NB4 (cell line): ENCODE results near the gene CERKL.

Source experiments
- DNase-seq: peaks from one replicate; pipeline ENCODE4 v3.0.0; 2010; ENCODE audit warnings: low read depth
- H3K4me3 ChIP-seq: one replicate; pipeline ENCODE4 v1.5.1; 2011; ENCODE audit warnings: mild to moderate bottlenecking, low read depth, low read length, moderate library complexity
- CTCF ChIP-seq: IDR thresholded peaks from one replicate; pipeline ENCODE4 v1.5.1; 2012; ENCODE audit warnings: low read depth, low read length
- MYC ChIP-seq: IDR thresholded peaks from 2 replicates; pipeline ENCODE4 v1.6.1; 2011; ENCODE audit warnings: low read depth, low read length
- POLR2A ChIP-seq: IDR thresholded peaks from 2 replicates; pipeline ENCODE4 v1.6.1; 2011; ENCODE audit warnings: mild to moderate bottlenecking; ENCODE audit not compliant: insufficient read length; ENCODE audit errors: extremely low read depth
- TF ChIP-seq, protein P1 (sequence below): IDR thresholded peaks from 2 replicates; pipeline ENCODE4 v1.6.1; 2011; ENCODE audit warnings: low read depth, low read length

Gene CERKL

DNA sequence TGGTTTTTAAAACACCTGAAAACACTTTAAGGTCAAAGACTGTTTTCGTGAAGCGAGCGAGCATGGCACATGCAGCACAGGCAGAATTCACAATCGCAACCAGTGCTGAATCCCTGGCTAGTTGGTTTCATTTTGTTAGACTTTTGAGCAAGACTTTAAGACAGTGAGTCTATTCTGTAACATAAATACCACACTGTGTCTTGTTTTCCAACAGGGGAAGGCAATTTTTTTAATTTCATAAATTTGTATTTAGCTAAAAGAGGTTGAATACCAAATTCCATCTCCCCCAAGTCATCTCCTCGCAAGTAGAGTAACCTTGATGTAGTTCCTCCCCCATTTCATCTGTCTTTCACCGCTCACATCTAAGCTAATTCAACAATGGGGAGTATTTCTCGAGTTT lies 1.4 kb downstream of the CERKL start:
- DNase-seq: no peak
- no peak overlapping the region for H3K4me3 ChIP-seq
- TF ChIP-seq POLR2A (no peak), MYC (no peak), CTCF (no peak)
- TF ChIP-seq, protein P1, sequence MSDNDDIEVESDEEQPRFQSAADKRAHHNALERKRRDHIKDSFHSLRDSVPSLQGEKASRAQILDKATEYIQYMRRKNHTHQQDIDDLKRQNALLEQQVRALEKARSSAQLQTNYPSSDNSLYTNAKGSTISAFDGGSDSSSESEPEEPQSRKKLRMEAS: no peak

GRCh38 chr2:181649436-181649979 lies 7.4 kb downstream of the CERKL start:
- no peak for DNase-seq
- TF ChIP-seq, protein P1: no peak
- TF ChIP-seq CTCF: no peak
- TF ChIP-seq POLR2A: no peak
- TF ChIP-seq MYC: no peak
- H3K4me3 ChIP-seq: no peak overlapping the region

- DNase-seq: no peak
- TF ChIP-seq CTCF: no peak
- no peak for TF ChIP-seq POLR2A
- TF ChIP-seq, protein P1: no peak
- no peak for TF ChIP-seq MYC
- H3K4me3 ChIP-seq: no peak overlapping the region
Observed at GRCh38 chr2:181648478-181649155, 8.3 kb downstream of the CERKL start.

DNA sequence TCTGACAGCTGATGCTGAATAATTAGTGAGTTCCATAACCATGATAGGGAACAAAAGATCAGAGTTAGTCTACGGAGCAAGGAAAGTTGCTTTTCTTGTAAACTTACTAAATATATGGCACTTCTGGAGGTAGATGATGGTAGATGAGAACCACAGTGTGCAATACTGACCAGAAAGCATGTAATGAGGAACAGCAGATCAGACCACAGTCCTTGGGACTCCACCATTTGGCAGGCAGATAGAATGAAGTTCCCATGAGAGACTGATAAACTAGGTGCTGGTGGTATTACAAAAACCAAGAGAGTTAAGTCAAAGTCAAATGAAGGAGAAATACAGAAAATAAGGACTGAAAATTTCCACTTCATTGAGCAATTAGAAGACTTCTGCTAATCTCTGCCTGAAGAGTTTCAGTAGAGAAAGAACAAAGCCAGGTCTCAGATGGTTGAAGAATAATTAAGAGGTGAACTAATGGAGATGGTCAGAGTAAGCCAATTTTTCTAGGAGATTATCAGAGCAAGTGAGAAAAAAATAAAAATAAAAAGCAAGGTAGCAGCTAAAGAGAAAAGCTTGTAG lies 10.4 kb downstream of the CERKL start:
- DNase-seq: no peak
- TF ChIP-seq, protein P1: no peak
- TF ChIP-seq CTCF (no peak), MYC (no peak), POLR2A (no peak)
- H3K4me3 ChIP-seq: no peak overlapping the region

DNA sequence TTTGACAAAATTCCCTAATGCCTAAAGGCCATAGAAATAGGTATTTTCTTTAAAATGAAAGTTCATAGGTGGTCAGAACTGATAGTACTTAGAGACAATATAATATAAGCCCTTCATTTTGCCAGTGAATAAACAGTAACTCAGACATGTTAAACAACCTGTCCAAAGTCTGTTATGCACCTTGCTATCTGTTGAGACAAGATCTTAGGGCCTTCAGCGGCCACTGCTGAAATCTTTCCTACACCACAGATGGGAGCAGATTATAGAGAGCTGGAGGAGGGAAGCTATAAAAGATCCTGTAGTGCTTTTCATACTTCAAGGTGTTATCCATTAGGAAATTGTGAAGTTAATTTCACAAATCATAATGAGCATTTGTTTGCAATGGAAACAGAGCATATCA lies 13.8 kb downstream of the CERKL start:
- TF ChIP-seq, protein P1: no peak
- DNase-seq: no peak
- H3K4me3 ChIP-seq: no peak overlapping the region

GRCh38 chr2:181642086-181642485 lies 14.8 kb downstream of the CERKL start:
- TF ChIP-seq POLR2A (no peak), MYC (no peak), CTCF (no peak)
- TF ChIP-seq, protein P1: no peak

More at GRCh38 chr2:181642086-181642485, 14.8 kb downstream of the CERKL start:
- no peak for DNase-seq
- H3K4me3 ChIP-seq: no peak overlapping the region
